Suprapubic skin (tissue), 4 donors: ENCODE measurements around the gene ATP11A. TPM values are rescaled to one million over a fixed set of nuclear protein-coding genes. Genes with fewer than 3 reads are reported as not detected.

Source experiments
- DNase-seq, 2 donors: peaks; one replicate each; pipeline ENCODE4 v3.0.0-alpha.2; 2019; ENCODE audit warnings: low spot score in 2 of 2
- H3K27ac ChIP-seq: fragments of 200-600 bp; sonication (generic); one replicate; pipeline ENCODE4 v1.5.1; 2019
- H3K27me3 ChIP-seq: fragments of 200-600 bp; sonication (generic); one replicate; pipeline ENCODE4 v1.5.1; 2019
- H3K36me3 ChIP-seq: fragments of 200-600 bp; sonication (generic); one replicate; pipeline ENCODE4 v1.5.1; 2019
- H3K4me1 ChIP-seq: fragments of 200-600 bp; sonication (generic); one replicate; pipeline ENCODE4 v1.5.1; 2019
- H3K4me3 ChIP-seq: fragments of 200-600 bp; sonication (generic); one replicate; pipeline ENCODE4 v1.5.1; 2019; ENCODE audit warnings: mild to moderate bottlenecking
- H3K9me3 ChIP-seq: fragments of 200-600 bp; sonication (generic); one replicate; pipeline ENCODE4 v1.5.1; 2019
- CTCF ChIP-seq, 2 donors: fragments of 200-600 bp in 1 of 2; fragments of 450-650 bp in 1 of 2; sonication (generic) in 1 of 2; IDR thresholded peaks; one replicate each; pipeline ENCODE4 v1.5.1; 2016 to 2019; ENCODE audit warnings: antibody characterized with exemption in 2 of 2, mild to moderate bottlenecking in 1 of 2, moderate library complexity in 1 of 2
- EP300 ChIP-seq: sonication (generic); formaldehyde crosslinking; IDR thresholded peaks from one replicate; pipeline ENCODE4 v1.6.1; 2017; ENCODE audit warnings: antibody characterized with exemption
- POLR2A ChIP-seq, 2 donors: fragments of 450-650 bp; IDR thresholded peaks; one replicate each; pipeline ENCODE4 v1.6.1; 2017; ENCODE audit warnings: antibody characterized with exemption in 2 of 2, mild to moderate bottlenecking in 2 of 2, moderate library complexity in 2 of 2
- POLR2AphosphoS5 ChIP-seq, 3 donors: sonication (generic); formaldehyde crosslinking; IDR thresholded peaks; one replicate each; pipeline ENCODE4 v1.6.1; 2017; ENCODE audit warnings: antibody characterized with exemption in 3 of 3
- WGBS: methylation state at CpG from one replicate; pipeline ENCODE4 v1.1.5; 2018; 5-methylcytosine and 5-hydroxymethylcytosine counted together
- total RNA-seq, 4 donors: library from RNA; depleted of rRNA; stranded (reverse); fragments of >200 nt; gene quantifications; one replicate each; pipeline ENCODE4 v1.1.0, GENCODE V29; 2016

Gene ATP11A
- total RNA-seq, 4 donors from 2014 or later, result 22.8 to 51.0 (median 39.8) TPM

DNA sequence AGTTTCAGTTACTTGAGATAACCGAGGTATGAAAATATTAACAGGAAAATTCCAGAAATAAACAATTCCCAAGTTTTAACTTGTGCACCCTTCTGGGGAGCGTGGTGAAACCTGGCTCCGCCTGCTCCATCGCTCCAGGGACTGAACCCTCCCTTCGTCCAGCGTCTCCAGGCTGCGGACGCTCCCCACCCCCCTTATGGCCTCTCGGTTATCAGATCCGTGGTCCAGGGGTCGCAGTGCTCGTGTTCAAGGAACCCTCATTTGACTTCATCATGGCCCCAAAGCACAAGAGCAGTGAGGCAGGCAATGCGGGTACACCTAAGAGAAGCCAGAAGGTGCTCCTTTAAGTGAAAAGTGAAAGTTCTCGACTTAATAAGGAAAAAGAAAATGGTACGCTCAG is 71.1 kb downstream of the ATP11A start:
- TF ChIP-seq POLR2AphosphoS5 (IDR thresholded peaks at IDR 0.05), result no peak
- H3K4me3 ChIP-seq, result no peak overlapping the region
- H3K27ac ChIP-seq, result no peak overlapping the region
- no peaks in the 10 kb centered on the region for H3K27me3 ChIP-seq
- H3K4me1 ChIP-seq, result no peaks in the 10 kb centered on the region
- 78% methylated on average over 15 of the region's 15 CpGs for WGBS
- no peaks in the 10 kb centered on the region for H3K9me3 ChIP-seq
- no peak for DNase-seq
- no peaks in the 10 kb centered on the region for H3K36me3 ChIP-seq

GRCh38 chr13:112761701-112762689 is 72.2 kb downstream of the ATP11A start:
- TF ChIP-seq EP300, result no peak
- no peak for TF ChIP-seq POLR2A (IDR thresholded peaks at IDR 0.05)
- no peak for TF ChIP-seq POLR2AphosphoS5 (IDR thresholded peaks at IDR 0.05)
- TF ChIP-seq CTCF (IDR thresholded peaks at IDR 0.05), result no peak
- 88% methylated on average over 18 of the region's 21 CpGs for WGBS
- Histone ChIP-seq H3K27me3 (no peaks in the 10 kb centered on the region), H3K4me3 (no peak overlapping the region), H3K9me3 (no peaks in the 10 kb centered on the region), H3K36me3 (no peaks in the 10 kb centered on the region), H3K4me1 (no peaks in the 10 kb centered on the region), H3K27ac (no peak overlapping the region)
- no peak for DNase-seq

- H3K9me3 ChIP-seq, result no peaks in the 10 kb centered on the region
- no peak overlapping the region for H3K27ac ChIP-seq
- TF ChIP-seq EP300 (no peak), POLR2A (IDR thresholded peaks at IDR 0.05) (no peak), POLR2AphosphoS5 (IDR thresholded peaks at IDR 0.05) (no peak), CTCF (IDR thresholded peaks at IDR 0.05) (no peak)
- H3K4me1 ChIP-seq, result no peaks in the 10 kb centered on the region
- 95% methylated on average over 19 of the region's 19 CpGs for WGBS
- no peaks in the 10 kb centered on the region for H3K36me3 ChIP-seq
- no peak overlapping the region for H3K4me3 ChIP-seq
- H3K27me3 ChIP-seq, result no peaks in the 10 kb centered on the region
- no peak for DNase-seq
Observed at GRCh38 chr13:112762690-112763080, 72.8 kb downstream of the ATP11A start.

DNA sequence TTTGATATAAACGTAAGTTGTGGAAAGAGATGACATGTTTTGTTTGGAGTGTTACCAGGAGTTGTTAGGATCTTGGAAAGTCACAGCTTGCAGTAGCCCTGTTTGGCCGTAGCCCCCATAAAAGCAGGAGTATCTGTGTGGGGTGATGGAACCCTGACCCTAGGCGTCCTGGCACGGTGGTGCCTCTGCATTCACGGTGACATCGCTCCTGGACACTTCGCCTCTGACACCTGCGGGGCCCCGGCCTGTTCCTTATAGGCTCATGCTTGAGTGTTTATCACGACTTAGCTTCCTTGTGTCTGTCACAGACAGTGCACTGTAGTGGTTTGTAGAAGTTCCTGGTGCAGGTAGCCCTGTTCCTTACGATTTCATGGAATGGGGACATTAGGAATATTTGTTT is 74.2 kb downstream of the ATP11A start:
- no peak overlapping the region for H3K4me3 ChIP-seq
- H3K9me3 ChIP-seq, result no peaks in the 10 kb centered on the region
- WGBS, result 91% methylated on average over 11 of the region's 11 CpGs
- TF ChIP-seq POLR2A (IDR thresholded peaks at IDR 0.05), result no peak
- no peak for TF ChIP-seq POLR2AphosphoS5 (IDR thresholded peaks at IDR 0.05)
- TF ChIP-seq EP300, result no peak
- no peak for TF ChIP-seq CTCF (IDR thresholded peaks at IDR 0.05)
- no peak for DNase-seq
- H3K4me1 ChIP-seq, result peaks cover 1% of the 10 kb centered on the region
- no peak overlapping the region for H3K27ac ChIP-seq
- no peaks in the 10 kb centered on the region for H3K27me3 ChIP-seq
- no peaks in the 10 kb centered on the region for H3K36me3 ChIP-seq

DNA sequence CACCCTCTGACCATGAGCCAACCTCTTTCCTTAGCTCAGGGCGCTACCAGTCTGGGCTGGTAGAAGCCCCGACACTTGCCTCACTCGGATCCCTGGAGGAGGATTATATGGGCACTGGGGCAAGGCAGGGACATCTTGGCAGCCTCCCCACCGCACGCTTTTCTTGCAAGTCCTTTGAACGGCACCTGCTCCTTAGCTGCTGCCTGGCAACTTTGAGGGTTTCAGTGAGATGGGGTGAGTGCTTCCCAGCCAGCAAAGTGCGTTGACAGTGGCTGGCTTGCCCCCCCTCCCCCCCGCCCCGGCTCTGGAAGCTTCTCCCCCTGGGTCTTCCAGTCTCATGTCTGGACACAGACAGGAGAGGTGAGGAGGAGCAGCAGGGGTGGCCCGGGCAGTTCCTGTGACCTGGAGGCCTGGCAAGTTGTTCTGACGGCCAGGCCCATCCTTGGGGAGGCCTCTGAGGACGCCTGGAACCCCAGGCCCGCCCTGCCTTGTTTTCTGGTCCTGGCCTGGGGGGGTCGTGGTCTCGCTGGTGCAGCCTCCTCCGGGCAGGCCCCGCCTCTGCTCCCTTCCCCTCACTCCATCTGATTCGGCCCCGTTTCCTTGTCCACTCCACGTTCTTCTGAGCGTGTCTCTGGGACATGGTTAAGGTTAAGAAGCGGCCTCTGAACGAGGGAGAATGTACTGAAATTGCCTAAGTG is 75.2 kb downstream of the ATP11A start:
- H3K27ac ChIP-seq, result no peak overlapping the region
- H3K4me3 ChIP-seq, result no peak overlapping the region
- H3K4me1 ChIP-seq, result peaks cover 8% of the 10 kb centered on the region
- H3K9me3 ChIP-seq, result no peaks in the 10 kb centered on the region
- WGBS, result 83% methylated on average over 23 of the region's 23 CpGs
- no peaks in the 10 kb centered on the region for H3K36me3 ChIP-seq
- TF ChIP-seq POLR2A (IDR thresholded peaks at IDR 0.05), result no peak
- no peak for TF ChIP-seq POLR2AphosphoS5 (IDR thresholded peaks at IDR 0.05)
- no peak for TF ChIP-seq EP300
- no peak for TF ChIP-seq CTCF (IDR thresholded peaks at IDR 0.05)
- no peaks in the 10 kb centered on the region for H3K27me3 ChIP-seq
- no peak for DNase-seq
